Mesothelial cell of epicardium (in vitro differentiated cells): ENCODE data around the gene MICAL1. TPM values are rescaled to one million over a fixed set of nuclear protein-coding genes. Genes with fewer than 3 reads are reported as not detected.

ENCODE experiments used
- DNase-seq, 2 experiments: peaks; one replicate each; pipeline ENCODE4 v3.0.0; 2021; ENCODE audit warnings: low spot score in 2 of 2; ENCODE audit not compliant: unreplicated experiment in 2 of 2
- H3K27ac Mint-ChIP-seq: 2 replicates; pipeline ENCODE4 v1.8.0; 2021; ENCODE audit warnings: mixed read lengths
- H3K27me3 Mint-ChIP-seq: 2 replicates; pipeline ENCODE4 v1.8.0; 2021; ENCODE audit warnings: low read depth, mixed read lengths
- H3K36me3 Mint-ChIP-seq: 2 replicates; pipeline ENCODE4 v1.8.0; 2021; ENCODE audit warnings: mixed read lengths
- H3K4me1 Mint-ChIP-seq: 2 replicates; pipeline ENCODE4 v1.8.0; 2021; ENCODE audit warnings: mixed read lengths
- H3K4me3 Mint-ChIP-seq: 2 replicates; pipeline ENCODE4 v1.8.0; 2021; ENCODE audit warnings: mild to moderate bottlenecking, moderate library complexity, mixed read lengths
- H3K9me3 Mint-ChIP-seq: 2 replicates; pipeline ENCODE4 v1.8.0; 2021; ENCODE audit warnings: mixed read lengths
- CTCF ChIP-seq: fragments of 200-600 bp; sonication (generic); IDR thresholded peaks from one replicate; pipeline ENCODE4 v1.5.0; 2021; ENCODE audit warnings: antibody characterized with exemption; ENCODE audit not compliant: unreplicated experiment
- total RNA-seq: library from RNA; stranded (reverse); gene quantifications from 3 replicates; pipeline ENCODE4 v1.2.1, GENCODE V29; 2021

MICAL1 gene
- total RNA-seq, 1 donor from 2014 or later = 29.6 TPM

- Mint-ChIP-seq H3K4me3 (peak overlapping the region; percentile 94), H3K27me3 (no peaks in the 10 kb centered on the region), H3K27ac (no peak overlapping the region), H3K36me3 (peaks cover 5% of the 10 kb centered on the region), H3K4me1 (peaks cover 18% of the 10 kb centered on the region), H3K9me3 (no peaks in the 10 kb centered on the region)
- DNase-seq = no peak
- no peak for TF ChIP-seq CTCF
Observed at GRCh38 chr6:109442393-109442924, 13.1 kb downstream of the MICAL1 start.

DNA sequence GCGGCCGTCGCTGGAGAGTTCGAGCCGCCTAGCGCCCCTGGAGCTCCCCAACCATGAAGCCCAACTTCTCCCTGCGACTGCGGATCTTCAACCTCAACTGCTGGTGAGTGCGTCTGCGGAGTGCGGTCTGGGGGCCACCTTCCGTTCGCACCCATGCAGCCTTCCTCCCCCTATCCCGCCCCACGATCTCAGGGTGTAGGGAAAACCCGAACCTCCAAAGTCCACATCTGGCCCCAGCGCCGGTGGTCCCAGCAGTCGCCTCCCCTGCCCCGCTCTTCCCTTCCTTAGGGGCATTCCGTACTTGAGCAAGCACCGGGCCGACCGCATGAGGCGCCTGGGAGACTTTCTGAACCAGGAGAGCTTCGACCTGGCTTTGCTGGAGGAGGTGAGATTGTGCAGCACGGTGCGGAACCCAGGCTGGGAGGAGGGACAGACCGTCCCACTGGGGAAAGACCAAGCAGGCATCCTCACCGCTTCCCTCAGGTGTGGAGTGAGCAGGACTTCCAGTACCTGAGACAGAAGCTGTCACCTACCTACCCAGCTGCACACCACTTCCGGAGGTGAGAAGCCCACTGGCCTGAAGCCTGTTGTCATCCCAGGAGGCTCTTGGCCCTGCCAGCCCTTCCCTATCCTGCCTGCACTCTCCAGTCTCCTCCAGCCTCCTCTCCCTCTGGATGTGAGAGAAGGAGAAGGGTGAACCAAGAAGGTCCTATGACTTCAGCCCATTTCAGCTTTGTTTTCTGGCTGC, 14.3 kb downstream of the MICAL1 start:
- Mint-ChIP-seq H3K27me3 (no peaks in the 10 kb centered on the region), H3K4me3 (peak overlapping the region; percentile 94), H3K36me3 (peaks cover 5% of the 10 kb centered on the region), H3K27ac (peak overlapping the region; percentile 96), H3K9me3 (no peaks in the 10 kb centered on the region), H3K4me1 (peaks cover 18% of the 10 kb centered on the region)
- peak in 1 of 2 experiments; percentile 60 for DNase-seq
- TF ChIP-seq CTCF = no peak

- Mint-ChIP-seq H3K36me3 (peaks cover 2% of the 10 kb centered on the region), H3K27me3 (no peaks in the 10 kb centered on the region), H3K27ac (peak within 1 kb of the TSS; percentile 96), H3K4me1 (peaks cover 18% of the 10 kb centered on the region), H3K4me3 (peak within 1 kb of the TSS; percentile 94), H3K9me3 (no peaks in the 10 kb centered on the region)
- DNase-seq = peak; percentile 74 to 81
- peak; percentile 14 for TF ChIP-seq CTCF
Observed at GRCh38 chr6:109440331-109441068, 15.1 kb downstream of the MICAL1 start, which contains the start of the genes PPIL6 and SMPD2. Gene PPIL6, minus strand, starts transcription at chr6:109440628. Its CDS starts 38 bp downstream, at chr6:109440590. Gene SMPD2, plus strand, starts transcription at chr6:109440724. Its CDS starts 398 bp downstream, at chr6:109441122.

GRCh38 chr6:109436041-109436440, 19.5 kb downstream of the MICAL1 start:
- Mint-ChIP-seq H3K4me1 (peaks cover 4% of the 10 kb centered on the region), H3K36me3 (peaks cover 3% of the 10 kb centered on the region), H3K9me3 (no peaks in the 10 kb centered on the region), H3K4me3 (no peak overlapping the region), H3K27me3 (no peaks in the 10 kb centered on the region), H3K27ac (no peak overlapping the region)
- no peak for TF ChIP-seq CTCF
- DNase-seq = no peak

DNA sequence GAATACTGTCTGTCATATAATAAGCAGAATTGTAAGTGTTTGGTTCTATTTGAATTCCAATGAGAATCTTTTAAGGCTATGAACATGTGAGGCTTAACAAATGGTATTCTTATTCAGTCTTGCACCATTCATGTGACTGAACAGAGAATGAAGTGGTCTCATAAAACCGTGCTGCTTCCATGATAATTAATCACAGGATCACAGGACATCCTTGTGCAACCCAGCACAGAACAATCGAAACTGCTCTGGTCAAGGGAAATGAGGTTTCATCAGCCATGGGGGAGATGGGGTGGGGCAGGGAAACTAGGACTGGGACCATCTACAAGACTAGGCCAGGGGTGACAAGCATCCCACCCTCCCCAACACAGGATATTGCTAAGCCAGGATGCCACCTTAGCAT, 21.1 kb downstream of the MICAL1 start:
- no peak for TF ChIP-seq CTCF
- Mint-ChIP-seq H3K27me3 (no peaks in the 10 kb centered on the region), H3K27ac (no peak overlapping the region), H3K4me3 (no peak overlapping the region), H3K36me3 (peaks cover 3% of the 10 kb centered on the region), H3K4me1 (peaks cover under 1% of the 10 kb centered on the region), H3K9me3 (no peaks in the 10 kb centered on the region)
- DNase-seq = no peak
